ENCODE data around the gene CCT4. TPM values are rescaled to one million over a fixed set of nuclear protein-coding genes. Genes with fewer than 3 reads are reported as not detected.

The CCT4 gene
- total RNA-seq, 4 donors from 2014 or later, result 63.2 to 87.1 (median 75.5) TPM

DNA sequence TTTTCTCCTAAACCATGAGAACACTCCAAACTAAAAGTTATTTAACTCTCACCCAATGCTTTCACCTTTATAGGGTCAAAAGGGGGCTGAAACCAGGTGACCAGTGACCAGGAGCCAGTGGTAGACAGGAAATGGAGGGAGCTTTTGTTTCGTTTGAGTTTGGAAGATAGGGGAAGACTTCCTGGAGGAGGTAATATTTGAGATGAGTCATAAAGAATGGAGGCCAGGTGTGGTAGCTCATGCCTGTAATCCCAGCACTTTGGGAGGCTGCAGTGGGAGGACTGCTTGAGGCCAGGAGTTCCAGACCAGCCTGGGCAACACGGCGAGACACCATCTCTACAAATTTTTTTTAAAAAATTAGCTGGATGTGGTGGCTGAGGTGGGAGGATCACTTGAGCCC lies 43.1 kb downstream of the CCT4 start:
- in situ Hi-C loops (cut with MboI; ENCODE audit: low sequenced_read_pairs in 4 of 4), result no loop called here

DNA sequence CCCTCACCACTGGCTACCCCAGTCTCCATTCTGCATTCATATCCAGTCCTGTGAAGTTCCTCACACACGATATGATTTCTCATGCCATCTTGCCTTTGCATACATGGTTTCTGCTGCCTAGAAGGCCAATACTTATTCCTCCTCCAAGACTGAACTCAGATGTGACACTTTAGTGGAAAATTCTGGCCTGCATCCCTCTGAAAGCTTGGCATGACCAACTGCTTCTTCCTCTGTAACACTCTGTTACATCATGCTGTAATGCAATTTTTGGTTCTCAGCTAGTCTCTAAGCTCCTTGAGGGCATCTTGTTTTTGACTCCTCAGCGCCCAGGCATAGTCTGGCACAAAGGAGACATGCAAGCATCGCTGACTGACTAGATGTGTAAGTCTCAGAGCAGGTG lies 47.2 kb downstream of the CCT4 start:
- TF ChIP-seq, protein P1, sequence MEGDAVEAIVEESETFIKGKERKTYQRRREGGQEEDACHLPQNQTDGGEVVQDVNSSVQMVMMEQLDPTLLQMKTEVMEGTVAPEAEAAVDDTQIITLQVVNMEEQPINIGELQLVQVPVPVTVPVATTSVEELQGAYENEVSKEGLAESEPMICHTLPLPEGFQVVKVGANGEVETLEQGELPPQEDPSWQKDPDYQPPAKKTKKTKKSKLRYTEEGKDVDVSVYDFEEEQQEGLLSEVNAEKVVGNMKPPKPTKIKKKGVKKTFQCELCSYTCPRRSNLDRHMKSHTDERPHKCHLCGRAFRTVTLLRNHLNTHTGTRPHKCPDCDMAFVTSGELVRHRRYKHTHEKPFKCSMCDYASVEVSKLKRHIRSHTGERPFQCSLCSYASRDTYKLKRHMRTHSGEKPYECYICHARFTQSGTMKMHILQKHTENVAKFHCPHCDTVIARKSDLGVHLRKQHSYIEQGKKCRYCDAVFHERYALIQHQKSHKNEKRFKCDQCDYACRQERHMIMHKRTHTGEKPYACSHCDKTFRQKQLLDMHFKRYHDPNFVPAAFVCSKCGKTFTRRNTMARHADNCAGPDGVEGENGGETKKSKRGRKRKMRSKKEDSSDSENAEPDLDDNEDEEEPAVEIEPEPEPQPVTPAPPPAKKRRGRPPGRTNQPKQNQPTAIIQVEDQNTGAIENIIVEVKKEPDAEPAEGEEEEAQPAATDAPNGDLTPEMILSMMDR (IDR thresholded peaks at IDR 0.05 in 4 of 5, conservative IDR thresholded peaks at IDR 0.05 in 1 of 5), result no peak
- TF ChIP-seq POLR2A (IDR thresholded peaks at IDR 0.05), result no peak
- ATAC-seq (no peak), DNase-seq (no peak)
- Histone ChIP-seq H3K36me3 (no peaks in the 10 kb centered on the region), H3K9me3 (no peaks in the 10 kb centered on the region), H3K4me3 (no peak overlapping the region), H3K27ac (no peak overlapping the region), H3K4me1 (no peaks in the 10 kb centered on the region), H3K27me3 (no peaks in the 10 kb centered on the region)
- in situ Hi-C loops (cut with MboI; ENCODE audit: low sequenced_read_pairs in 4 of 4) (no loop called here), intact Hi-C loops (cut with DNase I; ENCODE audit: low total_unique reads) (no loop called here)

More for the DNA sequence above, 43.1 kb downstream of the CCT4 start:
- H3K4me3 ChIP-seq, result no peak overlapping the region
- H3K27ac ChIP-seq, result no peak overlapping the region
- ATAC-seq (no peak), DNase-seq (no peak)
- H3K36me3 ChIP-seq, result no peaks in the 10 kb centered on the region
- no peaks in the 10 kb centered on the region for H3K4me1 ChIP-seq
- intact Hi-C loops (cut with DNase I; ENCODE audit: low total_unique reads), result no loop called here
- H3K9me3 ChIP-seq, result no peaks in the 10 kb centered on the region
- no peaks in the 10 kb centered on the region for H3K27me3 ChIP-seq
- no peak for TF ChIP-seq POLR2A (IDR thresholded peaks at IDR 0.05)
- TF ChIP-seq, protein P1 (IDR thresholded peaks at IDR 0.05 in 4 of 5, conservative IDR thresholded peaks at IDR 0.05 in 1 of 5), result no peak

DNA sequence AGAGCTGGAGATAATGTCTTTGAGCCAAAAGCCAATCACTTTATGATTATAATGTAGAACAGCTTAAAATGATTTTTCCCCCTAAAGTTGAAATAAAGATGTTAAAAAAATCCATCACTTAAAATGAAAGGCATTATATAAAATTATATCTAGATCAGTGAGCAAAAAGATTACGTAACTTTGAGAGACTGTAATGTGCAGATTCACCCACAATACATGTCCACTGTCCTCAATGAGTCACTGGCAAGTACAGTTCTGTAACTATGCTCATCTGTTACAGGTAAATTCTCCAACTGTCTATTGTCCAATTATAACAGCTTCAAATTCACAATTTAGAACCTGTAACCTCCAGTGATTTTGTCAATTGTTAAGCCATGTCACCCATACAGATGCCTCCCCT lies 53.6 kb downstream of the CCT4 start:
- H3K9me3 ChIP-seq, result no peaks in the 10 kb centered on the region
- in situ Hi-C loops (cut with MboI; ENCODE audit: low sequenced_read_pairs in 4 of 4) (no loop called here), intact Hi-C loops (cut with DNase I; ENCODE audit: low total_unique reads) (no loop called here)
- ATAC-seq (no peak), DNase-seq (no peak)
- H3K36me3 ChIP-seq, result no peaks in the 10 kb centered on the region
- H3K4me3 ChIP-seq, result no peak overlapping the region
- H3K27ac ChIP-seq, result no peak overlapping the region
- no peaks in the 10 kb centered on the region for H3K4me1 ChIP-seq
- no peak for TF ChIP-seq POLR2A (IDR thresholded peaks at IDR 0.05)
- TF ChIP-seq, protein P1 (IDR thresholded peaks at IDR 0.05 in 4 of 5, conservative IDR thresholded peaks at IDR 0.05 in 1 of 5), result no peak
- H3K27me3 ChIP-seq, result no peaks in the 10 kb centered on the region

DNA sequence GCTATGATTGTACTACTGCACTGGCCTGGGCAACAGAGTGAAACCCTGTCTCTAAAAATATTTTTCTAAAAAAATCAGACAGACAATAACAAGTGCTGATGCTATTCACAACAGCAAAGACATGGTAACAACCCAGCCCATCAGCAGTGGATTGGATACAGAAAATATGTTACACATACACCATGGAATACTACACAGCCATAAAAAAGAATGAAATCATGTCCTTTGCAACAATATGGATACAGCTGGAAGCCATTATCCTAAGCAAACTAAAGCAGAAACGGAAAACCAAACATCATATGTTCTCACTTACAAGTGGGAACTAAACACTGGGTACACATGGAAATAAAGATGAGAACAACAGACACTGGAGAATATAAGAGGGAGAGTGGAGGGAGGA lies 54.5 kb downstream of the CCT4 start:
- Histone ChIP-seq H3K9me3 (no peaks in the 10 kb centered on the region), H3K36me3 (no peaks in the 10 kb centered on the region), H3K27ac (no peak overlapping the region), H3K4me3 (no peak overlapping the region), H3K4me1 (no peaks in the 10 kb centered on the region), H3K27me3 (no peaks in the 10 kb centered on the region)
- no peak for TF ChIP-seq POLR2A (IDR thresholded peaks at IDR 0.05)
- TF ChIP-seq, protein P1 (IDR thresholded peaks at IDR 0.05 in 4 of 5, conservative IDR thresholded peaks at IDR 0.05 in 1 of 5), result no peak
- in situ Hi-C loops (cut with MboI; ENCODE audit: low sequenced_read_pairs in 4 of 4), result no loop called here
- no peak for DNase-seq
- no peak for ATAC-seq
- intact Hi-C loops (cut with DNase I; ENCODE audit: low total_unique reads), result no loop called here

DNA sequence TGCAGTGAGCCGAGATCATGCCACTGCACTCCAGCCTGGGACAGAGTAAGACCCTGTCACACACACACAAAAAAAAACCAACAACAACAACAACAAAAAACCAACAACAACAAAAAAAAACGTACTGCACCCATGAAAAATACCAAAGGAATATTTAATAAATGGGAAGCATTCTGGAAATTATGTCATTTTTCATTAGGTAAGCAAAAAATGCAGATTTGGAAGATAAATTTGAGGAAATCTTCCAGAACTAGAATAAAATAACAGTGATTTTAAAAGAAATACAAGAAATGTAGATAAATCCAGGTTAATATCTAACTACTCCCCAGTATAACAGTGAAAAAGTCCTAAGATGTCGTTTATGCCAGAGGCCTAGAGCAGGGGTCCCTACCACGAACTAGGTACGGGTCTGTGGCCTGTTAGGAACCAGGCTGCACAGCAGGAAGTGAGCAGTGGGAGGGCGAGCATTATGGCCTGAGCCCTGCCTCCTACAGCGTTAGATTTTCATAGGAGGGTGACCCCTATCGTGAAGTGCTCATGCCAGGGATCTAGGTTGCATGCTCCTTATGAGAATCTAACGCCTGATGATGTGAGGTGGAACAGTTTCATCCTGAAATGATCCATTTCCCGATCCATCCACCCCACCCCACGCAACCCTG lies 56.1 kb downstream of the CCT4 start:
- no peak overlapping the region for H3K27ac ChIP-seq
- DNase-seq, result no peak
- TF ChIP-seq POLR2A (IDR thresholded peaks at IDR 0.05), result no peak
- TF ChIP-seq, protein P1 (IDR thresholded peaks at IDR 0.05 in 4 of 5, conservative IDR thresholded peaks at IDR 0.05 in 1 of 5), result no peak
- intact Hi-C loops (cut with DNase I; ENCODE audit: low total_unique reads), result no loop called here
- H3K27me3 ChIP-seq, result no peaks in the 10 kb centered on the region
- H3K36me3 ChIP-seq, result no peaks in the 10 kb centered on the region
- no peaks in the 10 kb centered on the region for H3K9me3 ChIP-seq
- no peaks in the 10 kb centered on the region for H3K4me1 ChIP-seq
- H3K4me3 ChIP-seq, result no peak overlapping the region
- in situ Hi-C loops (cut with MboI; ENCODE audit: low sequenced_read_pairs in 4 of 4), result no loop called here
- no peak for ATAC-seq
